ENCODE measurements around the gene MTR.

- TF ChIP-seq ZNF274 (IDR thresholded peaks at IDR 0.05; ENCODE audit: low read depth, low read length) (no peak), YY1 (IDR thresholded peaks at IDR 0.05; ENCODE audit: insufficient read depth, insufficient read length) (no peak), SUZ12 (IDR thresholded peaks at IDR 0.05; ENCODE audit: extremely low read depth, insufficient read depth, insufficient read length) (no peak)
These were observed 91.1 kb downstream of the MTR start for GRCh38 chr1:236886199-236886598.
